ENCODE measurements around the gene ZFP1.

The ZFP1 gene

DNA sequence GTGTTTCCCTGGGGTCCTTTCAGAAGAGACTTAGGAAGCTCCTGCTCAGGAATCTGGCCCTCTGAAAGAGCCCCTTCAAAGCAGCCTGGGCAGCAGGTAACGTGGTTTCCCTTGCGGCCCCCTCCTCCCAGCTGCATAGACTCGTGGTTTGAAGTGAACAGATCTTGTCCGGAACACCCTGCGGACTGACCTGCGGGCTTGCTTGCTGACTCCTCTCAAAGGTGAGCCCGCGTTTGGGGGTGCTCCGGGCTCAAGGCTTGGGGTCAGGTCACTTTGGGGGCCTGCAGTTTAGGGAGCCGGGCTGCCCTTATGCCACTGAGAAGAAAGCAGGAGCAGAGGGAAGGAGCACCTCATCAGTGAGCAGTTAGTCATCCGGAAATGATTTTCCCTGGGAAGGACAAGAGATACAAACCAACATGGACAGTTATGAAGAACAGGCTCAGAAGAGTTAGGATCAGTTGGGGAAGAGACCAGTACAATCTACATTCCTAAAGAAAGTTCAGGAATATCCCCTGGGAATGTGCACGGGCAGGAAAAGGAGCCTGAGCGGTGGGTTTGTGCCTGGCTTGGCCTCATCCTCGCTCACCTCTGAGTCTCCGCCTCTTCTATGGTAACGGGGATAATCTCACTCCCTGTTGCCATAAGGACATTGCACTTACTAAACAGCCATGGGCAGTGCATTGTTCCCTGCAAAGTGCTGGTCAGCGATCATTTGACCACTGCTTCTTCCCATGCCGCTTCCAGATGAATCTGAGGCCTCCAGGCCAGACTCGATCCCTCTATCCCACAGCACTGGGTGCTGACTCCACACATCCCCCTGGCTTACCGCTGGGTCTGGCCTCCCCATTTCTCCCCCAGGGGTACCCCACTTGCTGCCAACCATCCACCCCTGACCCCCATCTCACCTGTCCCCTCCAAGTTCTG is 41.7 kb upstream of the ZFP1 start:
- Histone ChIP-seq H3K36me3 (replicated peaks; ENCODE audit: insufficient read depth, low read length) (no peaks in the 10 kb centered on the region), H3K4me2 (ENCODE audit: low read depth, low read length) (no peak overlapping the region), H3K9me3 (replicated peaks; ENCODE audit: insufficient read depth, low read length) (no peaks in the 10 kb centered on the region), H2AFZ (ENCODE audit: low read length) (no peak overlapping the region), H3K27me3 (replicated peaks; ENCODE audit: insufficient read depth, low read length) (no peaks in the 10 kb centered on the region), H3K4me1 (ENCODE audit: low read length) (no peaks in the 10 kb centered on the region), H3K79me2 (ENCODE audit: low read length) (no peaks in the 10 kb centered on the region), H3K9ac (ENCODE audit: low read length) (no peak overlapping the region), H3K9me2 (replicated peaks; ENCODE audit: insufficient read depth, low read length) (no peaks in the 10 kb centered on the region), H3K27ac (ENCODE audit: low read length) (no peak overlapping the region), H3F3A (ENCODE audit: insufficient read depth, low read length) (no peaks in the 10 kb centered on the region), H3K4me3 (ENCODE audit: low read length) (no peak overlapping the region), H4K20me1 (ENCODE audit: insufficient read depth, low read length) (no peaks in the 10 kb centered on the region)
- no peak for DNase-seq
- TF ChIP-seq EZH2 (optimal IDR thresholded peaks at IDR 0.05; ENCODE audit: low read depth, low read length) (no peak), EZH2phosphoT487 (IDR thresholded peaks at IDR 0.05; ENCODE audit: low read length) (no peak)
- TF ChIP-seq, protein P1, sequence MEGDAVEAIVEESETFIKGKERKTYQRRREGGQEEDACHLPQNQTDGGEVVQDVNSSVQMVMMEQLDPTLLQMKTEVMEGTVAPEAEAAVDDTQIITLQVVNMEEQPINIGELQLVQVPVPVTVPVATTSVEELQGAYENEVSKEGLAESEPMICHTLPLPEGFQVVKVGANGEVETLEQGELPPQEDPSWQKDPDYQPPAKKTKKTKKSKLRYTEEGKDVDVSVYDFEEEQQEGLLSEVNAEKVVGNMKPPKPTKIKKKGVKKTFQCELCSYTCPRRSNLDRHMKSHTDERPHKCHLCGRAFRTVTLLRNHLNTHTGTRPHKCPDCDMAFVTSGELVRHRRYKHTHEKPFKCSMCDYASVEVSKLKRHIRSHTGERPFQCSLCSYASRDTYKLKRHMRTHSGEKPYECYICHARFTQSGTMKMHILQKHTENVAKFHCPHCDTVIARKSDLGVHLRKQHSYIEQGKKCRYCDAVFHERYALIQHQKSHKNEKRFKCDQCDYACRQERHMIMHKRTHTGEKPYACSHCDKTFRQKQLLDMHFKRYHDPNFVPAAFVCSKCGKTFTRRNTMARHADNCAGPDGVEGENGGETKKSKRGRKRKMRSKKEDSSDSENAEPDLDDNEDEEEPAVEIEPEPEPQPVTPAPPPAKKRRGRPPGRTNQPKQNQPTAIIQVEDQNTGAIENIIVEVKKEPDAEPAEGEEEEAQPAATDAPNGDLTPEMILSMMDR (IDR thresholded peaks at IDR 0.05; ENCODE audit: low read length) = no peak

DNA sequence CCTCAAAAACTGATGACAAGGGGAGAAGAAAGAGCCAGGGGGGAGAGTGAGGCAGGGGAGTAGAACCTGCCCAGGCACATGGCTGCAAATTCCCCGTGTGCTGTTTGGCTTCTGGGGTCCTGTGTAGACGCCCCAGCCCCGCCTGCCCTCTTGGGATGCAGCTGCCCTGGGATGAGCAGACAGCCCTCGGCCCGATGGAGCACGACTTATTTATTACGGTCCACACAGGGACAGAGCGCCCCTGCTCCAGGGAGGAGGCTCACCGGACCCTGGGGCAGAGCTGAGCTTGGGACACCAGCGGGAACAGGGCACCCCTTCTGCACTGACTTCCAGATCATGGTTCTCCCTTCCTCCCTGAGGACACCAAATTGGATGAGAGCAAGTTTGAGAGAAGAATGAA is 40.8 kb upstream of the ZFP1 start:
- no peaks in the 10 kb centered on the region for H3K36me3 ChIP-seq (replicated peaks; ENCODE audit: insufficient read depth, low read length)
- no peak overlapping the region for H3K4me2 ChIP-seq (ENCODE audit: low read depth, low read length)
- H3K9me2 ChIP-seq (replicated peaks; ENCODE audit: insufficient read depth, low read length) = no peaks in the 10 kb centered on the region
- no peak for TF ChIP-seq EZH2 (optimal IDR thresholded peaks at IDR 0.05; ENCODE audit: low read depth, low read length)
- TF ChIP-seq EZH2phosphoT487 (IDR thresholded peaks at IDR 0.05; ENCODE audit: low read length) = no peak
- TF ChIP-seq, protein P1 (IDR thresholded peaks at IDR 0.05; ENCODE audit: low read length) = no peak
- H3K79me2 ChIP-seq (ENCODE audit: low read length) = no peaks in the 10 kb centered on the region
- no peaks in the 10 kb centered on the region for H3K27me3 ChIP-seq (replicated peaks; ENCODE audit: insufficient read depth, low read length)
- H3K9me3 ChIP-seq (replicated peaks; ENCODE audit: insufficient read depth, low read length) = no peaks in the 10 kb centered on the region
- no peaks in the 10 kb centered on the region for H3K4me1 ChIP-seq (ENCODE audit: low read length)
- no peak for DNase-seq
- H3K9ac ChIP-seq (ENCODE audit: low read length) = no peak overlapping the region
- no peak overlapping the region for H3K27ac ChIP-seq (ENCODE audit: low read length)
- no peaks in the 10 kb centered on the region for H3F3A ChIP-seq (ENCODE audit: insufficient read depth, low read length)
- H2AFZ ChIP-seq (ENCODE audit: low read length) = no peak overlapping the region
- no peak overlapping the region for H3K4me3 ChIP-seq (ENCODE audit: low read length)
- no peaks in the 10 kb centered on the region for H4K20me1 ChIP-seq (ENCODE audit: insufficient read depth, low read length)

DNA sequence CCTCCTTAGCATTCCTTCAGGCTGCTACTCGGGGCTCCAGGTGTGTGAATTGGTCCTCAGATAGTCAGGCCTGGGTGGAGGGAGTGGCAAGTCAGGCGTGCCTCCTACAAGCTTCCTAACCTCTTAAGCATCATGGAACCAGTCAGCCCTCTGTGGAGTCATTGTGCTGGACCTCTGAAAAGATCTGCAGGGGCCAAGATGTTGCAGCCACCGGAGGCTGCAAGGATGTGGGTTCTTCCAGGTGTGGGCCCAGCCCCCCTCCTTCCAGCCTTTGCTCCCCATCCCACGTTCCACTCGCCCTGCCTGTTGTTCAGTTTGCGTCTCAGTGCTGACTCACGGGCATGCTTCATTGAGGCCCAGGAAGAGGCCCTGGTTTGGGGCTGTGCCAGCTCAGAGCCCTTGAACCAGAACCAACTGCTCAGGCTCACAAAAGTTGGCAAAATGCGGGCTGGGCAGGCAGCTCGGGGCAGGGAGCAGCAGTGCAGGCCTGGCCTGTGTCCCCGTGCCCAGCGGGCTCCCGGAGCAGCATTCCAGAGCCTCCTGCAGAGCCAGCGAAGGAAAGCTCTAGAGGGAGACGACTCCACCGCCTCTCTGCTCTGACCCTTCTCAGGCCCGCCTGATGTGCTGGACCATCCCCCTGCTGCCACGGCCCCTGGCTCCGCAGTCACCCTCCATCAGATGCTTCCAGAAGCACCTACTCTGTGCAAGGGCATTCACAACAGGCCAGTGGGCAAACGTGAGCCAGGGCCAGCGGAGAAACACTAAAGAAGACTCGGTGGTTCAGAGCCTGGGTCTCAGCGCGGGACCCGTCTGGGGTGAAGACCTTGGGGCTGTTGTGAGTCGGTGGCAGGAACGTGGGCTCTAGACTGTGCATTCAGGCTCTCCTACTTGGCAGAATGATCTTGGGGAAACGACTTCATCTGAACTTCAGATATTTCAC is 39.3 kb upstream of the ZFP1 start:
- no peak for TF ChIP-seq EZH2phosphoT487 (IDR thresholded peaks at IDR 0.05; ENCODE audit: low read length)
- no peak for TF ChIP-seq EZH2 (optimal IDR thresholded peaks at IDR 0.05; ENCODE audit: low read depth, low read length)
- TF ChIP-seq, protein P1 (IDR thresholded peaks at IDR 0.05; ENCODE audit: low read length) = no peak
- Histone ChIP-seq H3K79me2 (ENCODE audit: low read length) (no peaks in the 10 kb centered on the region), H4K20me1 (ENCODE audit: insufficient read depth, low read length) (no peaks in the 10 kb centered on the region), H2AFZ (ENCODE audit: low read length) (no peak overlapping the region), H3K9me3 (replicated peaks; ENCODE audit: insufficient read depth, low read length) (no peaks in the 10 kb centered on the region), H3F3A (ENCODE audit: insufficient read depth, low read length) (no peaks in the 10 kb centered on the region), H3K27ac (ENCODE audit: low read length) (no peak overlapping the region), H3K4me2 (ENCODE audit: low read depth, low read length) (no peak overlapping the region), H3K4me1 (ENCODE audit: low read length) (no peaks in the 10 kb centered on the region), H3K36me3 (replicated peaks; ENCODE audit: insufficient read depth, low read length) (no peaks in the 10 kb centered on the region), H3K9me2 (replicated peaks; ENCODE audit: insufficient read depth, low read length) (no peaks in the 10 kb centered on the region), H3K27me3 (replicated peaks; ENCODE audit: insufficient read depth, low read length) (no peaks in the 10 kb centered on the region), H3K4me3 (ENCODE audit: low read length) (no peak overlapping the region), H3K9ac (ENCODE audit: low read length) (no peak overlapping the region)
- DNase-seq = no peak

Data from MM.1S (cell line).